ENCODE measurements around the gene PLA2G4D.

The PLA2G4D gene

GRCh38 chr15:42070976-42071350 is 23.4 kb downstream of the PLA2G4D start:
- no peak for DNase-seq (ENCODE audit: low read depth)

DNA sequence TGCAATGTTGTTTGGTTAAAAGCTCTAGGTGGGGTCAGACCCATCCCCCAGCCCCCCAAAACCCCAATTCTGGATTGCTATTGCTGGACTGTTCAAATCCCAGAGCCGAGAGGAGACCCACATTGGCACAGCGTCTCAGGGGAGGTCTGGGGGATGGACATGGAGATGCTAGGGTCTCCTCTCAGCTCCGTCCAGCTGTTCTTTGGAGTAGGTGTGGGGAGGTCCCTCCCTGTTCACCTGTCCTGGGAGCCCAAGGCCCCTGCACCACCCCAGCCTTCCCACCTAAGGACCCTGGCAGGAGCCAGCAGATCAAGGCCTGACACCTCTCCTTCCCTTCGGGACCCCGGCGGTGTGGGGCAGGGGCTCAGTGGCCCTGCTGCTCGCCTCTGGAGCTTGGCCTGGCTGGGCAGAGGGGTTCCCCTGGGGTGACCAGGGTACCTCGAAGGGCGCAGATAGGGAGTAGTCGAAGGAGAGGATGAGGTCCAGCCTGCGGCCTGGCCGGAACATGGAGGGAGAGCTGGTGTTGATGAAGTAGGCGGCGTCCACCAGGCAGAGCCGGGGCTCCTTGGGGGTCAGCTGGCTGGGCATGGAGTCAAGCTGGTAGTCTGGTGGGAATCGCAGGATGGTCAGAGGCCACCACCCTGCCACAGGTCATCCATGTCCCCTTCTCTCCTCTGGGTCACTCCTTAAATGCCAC is 23.9 kb downstream of the PLA2G4D start:
- DNase-seq (ENCODE audit: low read depth): no peak

- DNase-seq (ENCODE audit: low read depth): no peak
Measured at GRCh38 chr15:42069496-42070278, 24.7 kb downstream of the PLA2G4D start.

- no peak for DNase-seq (ENCODE audit: low read depth)
Measured at GRCh38 chr15:42069025-42069424, 25.3 kb downstream of the PLA2G4D start.

DNA sequence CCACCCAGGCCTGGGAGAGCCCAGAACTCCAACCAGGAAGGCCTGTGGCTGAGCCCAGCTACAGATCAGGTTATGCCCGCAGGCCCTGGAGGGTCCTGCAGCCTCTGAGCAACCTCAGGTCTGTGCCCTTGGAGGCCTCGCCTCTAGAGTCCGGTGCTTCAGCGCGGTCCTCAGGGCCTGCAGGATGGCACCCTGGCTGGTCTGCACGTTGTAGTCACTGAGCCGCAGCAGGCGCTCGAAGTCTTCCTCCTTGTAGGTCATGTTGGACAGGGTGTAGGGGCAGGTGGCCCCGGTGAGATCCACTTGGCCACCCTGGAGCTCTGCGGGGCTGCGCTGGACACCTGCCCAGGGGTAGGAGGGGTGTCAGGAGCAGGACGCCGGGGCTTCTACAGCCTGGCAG is 25.8 kb downstream of the PLA2G4D start:
- no peak for DNase-seq (ENCODE audit: low read depth)

DNA sequence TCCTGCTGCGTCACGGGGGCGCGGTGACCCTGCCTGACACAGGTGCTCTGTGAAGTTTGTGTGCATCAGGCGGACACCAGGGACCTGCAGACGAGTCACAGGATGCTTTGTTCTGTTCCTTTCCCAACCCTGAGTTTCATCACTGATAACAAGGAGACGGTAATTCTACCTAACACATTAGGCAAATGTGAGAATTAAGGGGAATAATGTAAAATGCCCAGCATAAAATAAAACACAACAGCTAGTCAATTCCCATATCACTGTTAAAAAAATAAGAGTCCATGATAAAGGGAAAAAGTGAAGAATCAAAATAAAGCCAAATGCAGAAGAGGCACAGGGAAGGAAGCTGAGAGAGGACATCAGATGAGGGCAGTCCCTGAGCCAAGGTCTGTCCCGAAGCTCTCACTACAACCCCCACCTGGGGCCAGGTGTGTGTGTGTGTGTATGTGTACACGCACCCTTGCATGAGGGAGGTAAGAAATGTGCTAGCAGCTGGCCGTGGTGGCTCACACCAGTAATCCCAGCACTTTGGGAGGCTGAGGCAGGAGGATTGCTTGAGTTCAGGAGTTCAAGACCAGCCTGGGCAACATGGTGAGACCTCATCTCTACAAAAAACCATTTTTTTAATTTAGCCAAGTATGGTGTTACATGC is 27.5 kb downstream of the PLA2G4D start:
- DNase-seq (ENCODE audit: low read depth): no peak

GRCh38 chr15:42065468-42065867 is 28.9 kb downstream of the PLA2G4D start:
- DNase-seq (ENCODE audit: low read depth): no peak

GRCh38 chr15:42065033-42065432 is 29.3 kb downstream of the PLA2G4D start:
- DNase-seq (ENCODE audit: low read depth): no peak

DNA sequence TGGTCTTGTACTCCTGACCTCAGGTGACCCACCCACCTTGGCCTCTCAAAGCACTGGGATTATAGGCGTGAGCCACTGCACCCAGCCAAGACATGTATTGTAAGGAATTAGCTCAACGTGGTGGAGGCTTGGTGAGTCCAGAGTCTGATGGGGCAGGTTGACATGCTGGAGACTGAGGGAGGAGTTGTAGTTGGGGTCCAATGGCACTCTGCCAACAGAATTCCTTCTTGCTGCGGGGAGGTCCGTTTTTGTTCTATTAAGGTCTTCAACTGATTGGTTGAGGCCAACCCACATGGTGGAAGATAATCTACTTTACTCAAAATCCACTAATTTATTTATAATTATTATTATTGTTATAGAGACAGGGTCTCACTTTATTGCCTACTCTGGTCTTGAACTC is 30.1 kb downstream of the PLA2G4D start:
- DNase-seq (ENCODE audit: low read depth): no peak

DNA sequence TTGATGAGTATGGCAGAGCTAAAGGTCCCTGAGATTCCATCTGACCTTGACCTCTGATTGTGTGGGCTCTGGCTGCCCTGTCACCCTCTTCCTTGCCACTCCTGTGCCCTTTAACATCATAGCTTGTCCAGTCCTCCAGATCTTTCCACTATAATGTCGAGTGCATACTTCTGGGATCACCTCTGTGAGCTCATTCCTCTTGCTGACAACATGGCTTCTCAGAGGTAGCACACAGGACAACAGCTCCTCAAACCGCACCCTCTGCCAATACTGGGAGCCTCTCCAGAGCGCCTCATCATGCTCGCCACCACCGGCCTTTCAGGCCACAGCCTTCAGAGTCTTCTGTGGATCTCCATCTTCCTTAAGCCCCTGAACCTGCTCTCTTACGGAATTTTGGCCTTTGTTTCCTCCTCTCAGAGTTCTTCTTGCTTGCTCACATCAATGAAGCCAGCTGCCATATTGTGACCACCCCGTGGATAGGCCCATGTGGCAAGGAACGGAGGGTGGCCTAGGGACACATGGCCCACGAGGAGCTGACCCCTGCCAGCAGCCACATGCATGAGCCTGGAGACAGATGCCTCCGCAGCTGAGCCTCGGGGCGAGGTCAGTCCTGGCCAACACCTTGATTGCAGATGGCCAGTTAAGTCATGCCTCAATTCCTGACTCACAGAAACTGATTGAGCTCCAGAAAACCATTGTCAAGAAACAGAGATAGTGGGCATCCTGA is 31.1 kb downstream of the PLA2G4D start:
- DNase-seq (ENCODE audit: low read depth): no peak

DNA sequence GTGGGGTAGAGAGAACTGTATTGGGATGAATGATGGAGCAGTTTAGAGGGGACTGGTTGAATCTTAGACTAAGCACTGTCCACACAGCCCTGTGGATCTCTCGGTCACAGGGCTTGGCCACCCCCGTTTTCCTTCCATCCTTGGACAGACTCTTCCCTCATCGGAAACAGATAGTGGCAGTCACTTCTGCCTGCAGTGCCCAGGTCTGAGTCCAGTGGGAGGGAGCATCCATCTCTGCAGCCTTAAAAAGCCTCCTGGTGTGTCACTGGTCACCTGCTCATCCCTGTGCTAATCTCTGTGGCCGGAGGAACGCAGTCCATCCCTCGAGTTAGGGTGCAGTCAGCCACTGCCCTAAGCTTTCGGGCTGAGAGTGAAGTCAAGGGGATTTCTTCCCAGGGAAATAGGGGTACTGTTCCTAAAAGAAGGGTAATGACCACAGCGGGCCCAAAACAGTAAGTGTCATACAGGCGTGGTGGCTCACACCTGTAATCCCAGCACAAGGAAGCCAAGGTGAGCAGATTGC is 32.0 kb downstream of the PLA2G4D start:
- DNase-seq (ENCODE audit: low read depth): no peak

DNA sequence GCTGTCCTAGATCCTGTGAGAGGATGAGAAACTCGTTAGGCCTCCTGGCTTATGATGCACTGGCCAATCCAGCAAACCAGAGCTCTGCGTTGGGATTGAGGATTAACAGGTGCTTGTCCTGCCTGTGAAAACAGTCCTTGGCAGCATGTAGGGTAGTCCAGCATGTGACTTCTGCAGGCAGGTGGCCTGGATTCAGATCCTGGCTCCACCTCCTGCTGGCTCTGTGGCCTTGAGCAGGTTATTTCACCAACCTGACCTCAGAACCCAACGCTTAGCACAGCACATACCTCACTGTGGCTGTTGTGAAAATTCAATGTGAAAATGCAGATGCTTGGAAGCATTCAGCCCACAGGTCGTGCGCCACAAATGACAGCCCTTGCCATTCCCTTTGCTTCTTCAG is 33.6 kb downstream of the PLA2G4D start:
- DNase-seq (ENCODE audit: low read depth): no peak

DNA sequence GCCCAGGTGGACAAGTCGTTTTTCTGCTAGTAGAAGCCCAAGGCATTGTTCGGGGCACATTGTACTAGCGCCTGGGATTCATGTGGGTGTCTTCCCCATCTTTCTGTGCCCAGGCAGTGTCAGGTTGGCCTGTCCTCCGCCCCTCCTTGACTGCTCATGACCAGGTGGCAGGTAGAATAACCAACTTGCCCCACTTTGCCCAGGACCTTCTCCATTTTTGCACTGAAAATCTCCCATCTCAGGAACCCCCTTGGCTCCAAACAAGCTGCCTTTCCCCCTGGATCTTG is 33.9 kb downstream of the PLA2G4D start:
- DNase-seq (ENCODE audit: low read depth): no peak

- DNase-seq (ENCODE audit: low read depth): peak; percentile 22
Measured at GRCh38 chr15:42059661-42060476, 34.5 kb downstream of the PLA2G4D start.

DNA sequence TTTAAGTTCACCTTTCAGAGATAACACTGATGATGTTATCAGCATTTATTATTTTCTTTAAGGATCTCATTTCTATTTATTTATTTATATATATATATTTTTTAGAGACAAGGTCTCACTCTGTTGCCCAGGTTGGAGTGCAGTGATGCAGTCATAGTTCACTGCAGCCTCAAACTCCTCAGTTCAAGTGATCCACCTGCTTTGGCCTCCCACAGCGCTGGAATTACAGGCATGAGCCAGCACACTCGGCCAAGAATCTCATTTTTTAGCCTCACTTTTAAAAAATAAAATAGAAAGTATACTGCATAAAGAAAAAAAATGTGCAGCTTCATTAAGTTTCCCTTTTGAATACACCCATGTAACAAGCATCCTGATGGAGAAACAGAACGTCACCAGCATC is 35.6 kb downstream of the PLA2G4D start:
- DNase-seq (ENCODE audit: low read depth): no peak

DNA sequence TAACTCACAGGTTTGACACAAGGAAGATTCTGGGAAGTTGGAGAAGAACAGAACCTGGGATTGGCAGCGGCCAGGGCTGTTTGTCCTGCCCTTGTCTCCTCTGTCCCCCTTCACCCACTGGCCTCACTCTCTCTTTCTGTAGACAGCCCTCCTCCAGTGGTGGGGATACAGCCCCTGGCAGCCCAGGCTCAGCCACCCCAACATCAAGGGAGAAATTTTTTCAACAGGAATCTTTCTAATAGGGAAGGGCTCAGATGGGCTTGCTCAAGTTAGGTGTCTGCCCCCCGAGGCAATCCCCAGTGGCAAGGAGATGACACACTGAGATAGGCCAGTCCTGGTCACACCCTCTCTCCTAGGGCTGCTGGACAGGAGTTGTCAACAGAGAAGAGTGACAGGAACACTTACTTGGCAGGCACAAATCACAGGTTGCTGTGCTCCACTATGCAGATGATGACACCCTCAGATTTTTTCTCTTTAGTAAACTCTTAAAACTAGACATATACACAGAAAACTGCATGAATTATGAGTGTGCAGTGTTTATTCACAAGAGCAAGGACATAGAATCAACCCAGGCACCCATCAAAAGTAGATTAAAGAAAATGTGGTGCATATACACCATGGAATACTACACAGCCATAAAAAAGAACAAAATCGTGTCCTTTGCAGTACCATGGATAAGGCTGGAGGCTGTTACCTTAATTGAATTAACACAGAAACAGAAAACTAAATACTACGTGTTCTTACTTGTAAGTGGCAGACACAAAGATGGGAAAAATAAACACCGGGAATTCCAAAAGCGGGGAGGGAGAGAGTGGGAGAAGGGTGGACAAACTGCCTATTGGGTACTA is 36.3 kb downstream of the PLA2G4D start:
- no peak for DNase-seq (ENCODE audit: low read depth)

DNA sequence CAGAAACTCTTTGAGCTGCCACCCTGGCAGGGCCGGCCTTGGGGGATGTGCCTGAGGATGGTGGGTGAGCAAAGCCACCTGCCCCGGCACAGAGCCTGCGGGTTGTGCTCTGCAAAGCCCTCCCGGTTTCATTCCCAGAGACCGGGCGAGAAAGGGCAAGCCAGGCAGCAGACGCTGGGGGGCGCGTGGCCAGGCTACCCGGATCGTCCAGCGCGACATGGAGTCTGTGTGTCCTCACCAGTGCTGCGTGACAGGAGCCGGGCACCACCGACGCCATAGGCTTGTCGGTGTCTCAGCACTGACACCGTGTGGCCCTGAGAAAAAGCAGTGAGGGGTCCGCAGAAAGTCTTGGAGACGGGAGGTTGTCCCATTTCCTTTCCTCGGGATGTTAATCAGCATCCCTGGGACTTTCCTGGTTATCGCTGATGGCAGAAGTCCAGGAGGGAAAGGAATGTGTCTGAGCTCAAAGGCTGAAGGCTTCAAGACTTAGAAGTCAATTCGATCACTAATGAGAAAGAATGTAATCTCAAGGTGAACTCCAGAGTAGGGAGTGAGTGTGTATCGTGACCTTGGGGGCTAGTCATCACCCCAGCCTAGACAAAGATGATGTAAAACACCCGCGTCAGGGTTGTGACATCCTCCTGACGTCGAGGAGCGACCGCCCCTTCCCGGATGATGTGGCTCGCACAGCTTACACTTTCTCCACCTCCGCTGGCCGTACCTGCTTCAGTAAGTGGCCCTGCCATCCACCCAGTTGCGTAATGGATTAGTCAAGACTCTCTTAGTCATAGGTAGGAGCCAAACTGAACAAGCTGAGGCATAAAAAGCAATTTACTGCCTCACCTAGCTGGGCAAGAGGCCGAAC is 37.2 kb downstream of the PLA2G4D start:
- DNase-seq (ENCODE audit: low read depth): peak; percentile 78

DNA sequence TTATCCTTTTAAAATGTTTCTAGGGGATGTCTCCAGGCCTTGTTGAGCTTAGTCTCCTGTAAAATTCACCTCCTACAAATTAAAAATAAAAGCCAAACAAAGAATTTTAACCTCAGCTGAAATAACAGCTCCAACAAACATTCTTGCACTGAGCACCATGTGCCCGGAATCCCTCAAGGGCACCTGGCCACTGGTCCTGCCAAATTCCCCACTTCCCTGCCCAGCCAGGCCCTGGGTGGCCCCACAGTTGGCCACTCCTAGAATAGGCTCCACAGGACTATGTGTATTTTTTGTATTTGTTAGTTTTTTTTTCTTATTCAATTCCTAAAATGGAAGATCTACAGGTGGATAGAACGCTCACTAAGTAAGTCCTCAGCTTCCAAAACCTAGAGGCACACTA is 40.4 kb downstream of the PLA2G4D start:
- no peak for DNase-seq (ENCODE audit: low read depth)

GRCh38 chr15:42053010-42053409 is 41.4 kb downstream of the PLA2G4D start:
- no peak for DNase-seq (ENCODE audit: low read depth)
